Stimulated activated CD8-positive, alpha-beta memory T cell treated with anti-CD3 and anti-CD28 coated beads, Interleukin-7, amount 100 ng/mL, for 4 hours (primary cell): Measurements from ENCODE around the gene OSBPL10.

Source experiments
- DNase-seq, 2 donors: peaks; one replicate each; pipeline ENCODE4 v3.0.0-alpha.2; 2020; ENCODE audit warnings: low read depth in 2 of 2

OSBPL10 gene

GRCh38 chr3:31748281-31748932, 232.7 kb downstream of the OSBPL10 start:
- DNase-seq, result no peak

- DNase-seq, result no peak
Observed at GRCh38 chr3:31747785-31748184, 233.3 kb downstream of the OSBPL10 start.

GRCh38 chr3:31744913-31745312, 236.1 kb downstream of the OSBPL10 start:
- DNase-seq, result no peak

GRCh38 chr3:31743331-31744089, 237.6 kb downstream of the OSBPL10 start:
- no peak for DNase-seq

- no peak for DNase-seq
Observed at GRCh38 chr3:31740397-31740796, 240.7 kb downstream of the OSBPL10 start.

- no peak for DNase-seq
Observed at GRCh38 chr3:31738412-31738811, 242.7 kb downstream of the OSBPL10 start.

GRCh38 chr3:31735667-31736066, 245.4 kb downstream of the OSBPL10 start:
- no peak for DNase-seq

- no peak for DNase-seq
Observed at GRCh38 chr3:31733234-31733667, 247.8 kb downstream of the OSBPL10 start.

GRCh38 chr3:31732548-31732947, 248.5 kb downstream of the OSBPL10 start:
- no peak for DNase-seq

GRCh38 chr3:31729573-31729972, 251.5 kb downstream of the OSBPL10 start:
- no peak for DNase-seq

GRCh38 chr3:31729082-31729481, 252.0 kb downstream of the OSBPL10 start:
- no peak for DNase-seq

- DNase-seq, result no peak
Observed at GRCh38 chr3:31728403-31728802, 252.7 kb downstream of the OSBPL10 start.

GRCh38 chr3:31725976-31726375, 255.1 kb downstream of the OSBPL10 start:
- DNase-seq, result no peak

GRCh38 chr3:31725568-31725967, 255.5 kb downstream of the OSBPL10 start:
- DNase-seq, result no peak

- DNase-seq, result no peak
Observed at GRCh38 chr3:31724651-31725050, 256.4 kb downstream of the OSBPL10 start.

GRCh38 chr3:31724116-31724515, 256.9 kb downstream of the OSBPL10 start:
- no peak for DNase-seq

- no peak for DNase-seq
Observed at GRCh38 chr3:31723701-31724100, 257.4 kb downstream of the OSBPL10 start.

- no peak for DNase-seq
Observed at GRCh38 chr3:31721676-31722075, 259.4 kb downstream of the OSBPL10 start.

GRCh38 chr3:31714495-31715280, 266.4 kb downstream of the OSBPL10 start:
- DNase-seq, result no peak

GRCh38 chr3:31713816-31714215, 267.2 kb downstream of the OSBPL10 start:
- DNase-seq, result no peak

- DNase-seq, result no peak
Observed at GRCh38 chr3:31710123-31710803, 270.8 kb downstream of the OSBPL10 start.

GRCh38 chr3:31709526-31709925, 271.5 kb downstream of the OSBPL10 start:
- DNase-seq, result no peak
